Measurements from ENCODE around the gene PDLIM3.

Gene PDLIM3

DNA sequence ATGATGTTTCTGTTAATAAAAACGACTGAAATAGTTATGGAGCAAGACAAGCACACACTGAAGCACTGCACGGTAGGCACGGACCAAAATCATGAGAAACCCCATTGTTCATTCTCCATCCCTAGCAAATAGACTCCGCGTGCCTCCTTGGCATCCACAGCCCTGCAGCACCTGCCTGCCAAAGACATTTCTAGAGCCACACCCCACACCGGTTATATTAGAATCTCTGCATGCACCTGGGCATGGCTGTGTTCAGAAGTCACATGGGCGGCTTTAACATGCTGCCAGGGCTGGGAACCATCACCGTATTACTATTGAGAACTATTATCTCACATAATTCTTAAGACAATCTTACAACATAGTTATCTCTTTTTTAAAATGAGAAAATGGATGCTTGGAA is 5.9 kb downstream of the PDLIM3 start (continued):
- TF ChIP-seq ZBTB7A (tag by site-specific recombination; IDR thresholded peaks at IDR 0.05; ENCODE audit: low read depth) (no peak), REPIN1 (tag by site-specific recombination; IDR thresholded peaks at IDR 0.05; ENCODE audit: low read depth) (no peak)

GRCh38 chr4:185524888-185525863 is 10.1 kb downstream of the PDLIM3 start:
- Histone ChIP-seq H3K27ac (ENCODE audit: extremely low read depth, low read depth, low read length) (no peak overlapping the region), H3K4me3 (ENCODE audit: low read depth, low read length) (no peak overlapping the region), H3K9me3 (ENCODE audit: control insufficient read depth, insufficient read depth, low read depth, low read length) (no peaks in the 10 kb centered on the region), H3K4me1 (ENCODE audit: control insufficient read depth, insufficient read depth, low read length) (no peaks in the 10 kb centered on the region), H3K36me3 (ENCODE audit: control insufficient read depth in 2 of 2, insufficient read depth in 1 of 2, low read length in 2 of 2) (peaks cover 0 to under 1% of the 10 kb centered on the region in 2 experiments; a peak in 1 of 3 replicates)
- ChIA-PET POLR2A (interaction anchor here (0.6 kb wide), 1 partner anchor 11 kb away, joined by 3 read pairs; the partner anchor contains the start of gene PDLIM3), CTCF (no interaction called here)
- no peak for TF ChIP-seq ZNF677 (tag by site-specific recombination; IDR thresholded peaks at IDR 0.05)
- TF ChIP-seq GLIS2 (tag by site-specific recombination; IDR thresholded peaks at IDR 0.05) = no peak
- no peak for TF ChIP-seq ZBTB21 (tag by site-specific recombination; IDR thresholded peaks at IDR 0.05)
- TF ChIP-seq ZBTB7A (tag by site-specific recombination; IDR thresholded peaks at IDR 0.05; ENCODE audit: low read depth) = no peak
- no peak for TF ChIP-seq ZNF596 (tag by site-specific recombination; IDR thresholded peaks at IDR 0.05)
- TF ChIP-seq, protein P1, sequence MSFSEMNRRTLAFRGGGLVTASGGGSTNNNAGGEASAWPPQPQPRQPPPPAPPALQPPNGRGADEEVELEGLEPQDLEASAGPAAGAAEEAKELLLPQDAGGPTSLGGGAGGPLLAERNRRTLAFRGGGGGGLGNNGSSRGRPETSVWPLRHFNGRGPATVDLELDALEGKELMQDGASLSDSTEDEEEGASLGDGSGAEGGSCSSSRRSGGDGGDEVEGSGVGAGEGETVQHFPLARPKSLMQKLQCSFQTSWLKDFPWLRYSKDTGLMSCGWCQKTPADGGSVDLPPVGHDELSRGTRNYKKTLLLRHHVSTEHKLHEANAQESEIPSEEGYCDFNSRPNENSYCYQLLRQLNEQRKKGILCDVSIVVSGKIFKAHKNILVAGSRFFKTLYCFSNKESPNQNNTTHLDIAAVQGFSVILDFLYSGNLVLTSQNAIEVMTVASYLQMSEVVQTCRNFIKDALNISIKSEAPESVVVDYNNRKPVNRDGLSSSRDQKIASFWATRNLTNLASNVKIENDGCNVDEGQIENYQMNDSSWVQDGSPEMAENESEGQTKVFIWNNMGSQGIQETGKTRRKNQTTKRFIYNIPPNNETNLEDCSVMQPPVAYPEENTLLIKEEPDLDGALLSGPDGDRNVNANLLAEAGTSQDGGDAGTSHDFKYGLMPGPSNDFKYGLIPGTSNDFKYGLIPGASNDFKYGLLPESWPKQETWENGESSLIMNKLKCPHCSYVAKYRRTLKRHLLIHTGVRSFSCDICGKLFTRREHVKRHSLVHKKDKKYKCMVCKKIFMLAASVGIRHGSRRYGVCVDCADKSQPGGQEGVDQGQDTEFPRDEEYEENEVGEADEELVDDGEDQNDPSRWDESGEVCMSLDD (tag by site-specific recombination; IDR thresholded peaks at IDR 0.05) = no peak
- no peak for TF ChIP-seq ZBTB20 (tag by site-specific recombination; IDR thresholded peaks at IDR 0.05)
- no peak for TF ChIP-seq ZNF366 (tag by site-specific recombination; conservative IDR thresholded peaks at IDR 0.05)
- no peak for TF ChIP-seq ZNF239 (tag by site-specific recombination; IDR thresholded peaks at IDR 0.05)
- no peak for TF ChIP-seq ZBTB26 (tag by site-specific recombination; optimal IDR thresholded peaks at IDR 0.05)

GRCh38 chr4:185523862-185524261 is 11.4 kb downstream of the PDLIM3 start:
- CTCF ChIA-PET = no interaction called here

DNA sequence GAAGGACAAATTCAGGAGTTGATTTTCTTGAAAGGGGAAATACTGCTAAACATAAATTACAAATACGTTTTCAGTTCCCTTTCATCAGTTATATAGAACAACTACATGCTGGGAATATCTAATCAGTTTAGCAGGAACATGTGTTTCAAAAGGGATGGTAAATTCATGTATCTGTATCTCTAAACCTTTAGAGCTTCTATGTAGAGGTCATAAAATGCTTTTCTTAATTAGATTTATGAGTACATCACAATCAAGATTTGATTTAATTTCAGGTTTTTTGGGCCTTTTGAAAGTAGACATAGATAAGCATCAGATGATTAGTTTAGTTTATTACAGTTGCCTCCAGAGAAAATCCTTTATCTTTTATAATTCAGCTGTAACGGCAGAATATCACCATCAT is 12.9 kb downstream of the PDLIM3 start:
- H3K27ac ChIP-seq (ENCODE audit: extremely low read depth, low read depth, low read length) = no peak overlapping the region
- no peaks in the 10 kb centered on the region for H3K4me1 ChIP-seq (ENCODE audit: control insufficient read depth, insufficient read depth, low read length)
- no peaks in the 10 kb centered on the region for H3K9me3 ChIP-seq (ENCODE audit: control insufficient read depth, insufficient read depth, low read depth, low read length)
- ChIA-PET POLR2A (no interaction called here), CTCF (no interaction called here)
- no peak overlapping the region for H3K4me3 ChIP-seq (ENCODE audit: low read depth, low read length)
- H3K36me3 ChIP-seq (ENCODE audit: control insufficient read depth in 2 of 2, insufficient read depth in 1 of 2, low read length in 2 of 2) = peaks cover 0 to 11% of the 10 kb centered on the region in 2 experiments; a peak in 2 of 3 replicates
- TF ChIP-seq ZNF624 (tag by site-specific recombination; IDR thresholded peaks at IDR 0.05) (no peak), ZNF146 (tag by site-specific recombination; IDR thresholded peaks at IDR 0.05) (no peak), ZNF830 (tag by site-specific recombination; IDR thresholded peaks at IDR 0.05; ENCODE audit: low read depth) (no peak), ZNF266 (tag by site-specific recombination; IDR thresholded peaks at IDR 0.05; ENCODE audit: low read depth) (no peak), ZNF521 (tag by site-specific recombination; IDR thresholded peaks at IDR 0.05) (no peak), ZNF184 (tag by site-specific recombination; IDR thresholded peaks at IDR 0.05) (no peak), ZNF23 (tag by site-specific recombination; IDR thresholded peaks at IDR 0.05; ENCODE audit: borderline replicate concordance) (no peak), ZNF501 (tag by site-specific recombination; IDR thresholded peaks at IDR 0.05) (no peak), ZNF514 (tag by site-specific recombination; IDR thresholded peaks at IDR 0.05) (no peak), ZNF776 (tag by site-specific recombination; IDR thresholded peaks at IDR 0.05; ENCODE audit: borderline replicate concordance) (no peak), ZBTB26 (tag by site-specific recombination; optimal IDR thresholded peaks at IDR 0.05) (no peak), MYNN (tag by site-specific recombination; IDR thresholded peaks at IDR 0.05; ENCODE audit: borderline replicate concordance) (no peak)

More at GRCh38 chr4:185523862-185524261, 11.4 kb downstream of the PDLIM3 start:
- Histone ChIP-seq H3K9me3 (ENCODE audit: control insufficient read depth, insufficient read depth, low read depth, low read length) (no peaks in the 10 kb centered on the region), H3K4me3 (ENCODE audit: low read depth, low read length) (no peak overlapping the region), H3K27ac (ENCODE audit: extremely low read depth, low read depth, low read length) (no peak overlapping the region), H3K4me1 (ENCODE audit: control insufficient read depth, insufficient read depth, low read length) (no peaks in the 10 kb centered on the region), H3K36me3 (ENCODE audit: control insufficient read depth in 2 of 2, insufficient read depth in 1 of 2, low read length in 2 of 2) (peaks cover 0 to 7% of the 10 kb centered on the region in 2 experiments; a peak in 2 of 3 replicates)
- TF ChIP-seq ZNF561 (tag by site-specific recombination; IDR thresholded peaks at IDR 0.05; ENCODE audit: borderline replicate concordance) (no peak), ZNF623 (tag by site-specific recombination; IDR thresholded peaks at IDR 0.05) (no peak), ZNF624 (tag by site-specific recombination; IDR thresholded peaks at IDR 0.05) (no peak)
- POLR2A ChIA-PET = no interaction called here

All from HEK293 (cell line).